ENCODE results near the gene FBXO36. TPM values are rescaled to one million over a fixed set of nuclear protein-coding genes. Genes with fewer than 3 reads are reported as not detected.
A peak's percentile ranks its signal among the peaks of the same experiment; 100 is the strongest.

Gene FBXO36
- total RNA-seq, 1 experiment from 2014 or later, result 3.6 TPM

- ChIA-PET CTCF (interaction anchor here (0.5 to 1.2 kb wide), 5 partner anchors 42 to 152 kb away, joined by 3 to 14 read pairs (median 4); partner anchors contain the start of gene SLC16A14), POLR2A (ENCODE audit: unreplicated experiment) (no interaction called here)
- H3K27ac ChIP-seq (ENCODE audit: low read length), result no peak overlapping the region
- H3K4me1 ChIP-seq (ENCODE audit: insufficient read depth, low read length), result peaks cover 4% of the 10 kb centered on the region; the same call in 1 of the 2 replicates
- H4K20me1 ChIP-seq (ENCODE audit: low read length), result no peaks in the 10 kb centered on the region
- no peak overlapping the region for H3K9ac ChIP-seq (ENCODE audit: low read length)
- H3K9me2 ChIP-seq (replicated peaks; ENCODE audit: low read length), result no peaks in the 10 kb centered on the region
- no peaks in the 10 kb centered on the region for H3K27me3 ChIP-seq (ENCODE audit: low read length)
- peak; percentile 66 for ATAC-seq
- peak; percentile 84 for DNase-seq
- TF ChIP-seq, protein P1, sequence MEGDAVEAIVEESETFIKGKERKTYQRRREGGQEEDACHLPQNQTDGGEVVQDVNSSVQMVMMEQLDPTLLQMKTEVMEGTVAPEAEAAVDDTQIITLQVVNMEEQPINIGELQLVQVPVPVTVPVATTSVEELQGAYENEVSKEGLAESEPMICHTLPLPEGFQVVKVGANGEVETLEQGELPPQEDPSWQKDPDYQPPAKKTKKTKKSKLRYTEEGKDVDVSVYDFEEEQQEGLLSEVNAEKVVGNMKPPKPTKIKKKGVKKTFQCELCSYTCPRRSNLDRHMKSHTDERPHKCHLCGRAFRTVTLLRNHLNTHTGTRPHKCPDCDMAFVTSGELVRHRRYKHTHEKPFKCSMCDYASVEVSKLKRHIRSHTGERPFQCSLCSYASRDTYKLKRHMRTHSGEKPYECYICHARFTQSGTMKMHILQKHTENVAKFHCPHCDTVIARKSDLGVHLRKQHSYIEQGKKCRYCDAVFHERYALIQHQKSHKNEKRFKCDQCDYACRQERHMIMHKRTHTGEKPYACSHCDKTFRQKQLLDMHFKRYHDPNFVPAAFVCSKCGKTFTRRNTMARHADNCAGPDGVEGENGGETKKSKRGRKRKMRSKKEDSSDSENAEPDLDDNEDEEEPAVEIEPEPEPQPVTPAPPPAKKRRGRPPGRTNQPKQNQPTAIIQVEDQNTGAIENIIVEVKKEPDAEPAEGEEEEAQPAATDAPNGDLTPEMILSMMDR (conservative IDR thresholded peaks at IDR 0.05; ENCODE audit: low read depth, low read length), result peak; percentile 87
- no peak for TF ChIP-seq EZH2 (IDR thresholded peaks at IDR 0.05; ENCODE audit: low read length, unreplicated experiment)
- no TSS peak for BruUV-seq (replicated peaks)
- H2AFZ ChIP-seq (ENCODE audit: low read length), result no peak overlapping the region
- no peaks in the 10 kb centered on the region for H3K36me3 ChIP-seq (ENCODE audit: low read depth, low read length)
- intact Hi-C loops (cut with micrococcal nuclease), result loop anchor here (1.0 to 5.0 kb wide), 5 partner anchors 59 to 791 kb away; no protein-coding TSS in a partner anchor
- no peaks in the 10 kb centered on the region for H3F3A ChIP-seq (ENCODE audit: low read length, unreplicated experiment)
- peak overlapping the region; percentile 61 for H3K4me2 ChIP-seq (ENCODE audit: low read length)
- H3K4me3 ChIP-seq (ENCODE audit: low read length), result peak overlapping the region; percentile 18; the same call in 1 of the 2 replicates
- no peaks in the 10 kb centered on the region for H3K79me2 ChIP-seq (ENCODE audit: low read length)
- H3K9me3 ChIP-seq (ENCODE audit: low read length), result no peaks in the 10 kb centered on the region
Observed at GRCh38 chr2:230007931-230008707, 85.8 kb downstream of the FBXO36 start.

- Histone ChIP-seq H3K27me3 (ENCODE audit: low read length) (no peaks in the 10 kb centered on the region), H3F3A (ENCODE audit: low read length, unreplicated experiment) (no peaks in the 10 kb centered on the region), H3K4me2 (ENCODE audit: low read length) (peak overlapping the region; percentile 61), H3K9ac (ENCODE audit: low read length) (no peak overlapping the region), H3K4me3 (ENCODE audit: low read length) (no peak overlapping the region; the same call in 1 of the 2 replicates), H3K4me1 (ENCODE audit: insufficient read depth, low read length) (peaks cover 4% of the 10 kb centered on the region; the same call in 1 of the 2 replicates), H3K79me2 (ENCODE audit: low read length) (no peaks in the 10 kb centered on the region), H4K20me1 (ENCODE audit: low read length) (no peaks in the 10 kb centered on the region), H3K9me2 (replicated peaks; ENCODE audit: low read length) (no peaks in the 10 kb centered on the region), H3K36me3 (ENCODE audit: low read depth, low read length) (no peaks in the 10 kb centered on the region), H3K27ac (ENCODE audit: low read length) (no peak overlapping the region), H3K9me3 (ENCODE audit: low read length) (no peaks in the 10 kb centered on the region), H2AFZ (ENCODE audit: low read length) (no peak overlapping the region)
- ChIA-PET CTCF (interaction anchor here (0.5 to 1.2 kb wide), 4 partner anchors 41 to 151 kb away, joined by 3 to 14 read pairs (median 4); no protein-coding TSS in a partner anchor), POLR2A (ENCODE audit: unreplicated experiment) (no interaction called here)
- no TSS peak for BruUV-seq (replicated peaks)
- ATAC-seq (no peak), DNase-seq (no peak)
- TF ChIP-seq EZH2 (IDR thresholded peaks at IDR 0.05; ENCODE audit: low read length, unreplicated experiment), result no peak
- intact Hi-C loops (cut with micrococcal nuclease), result loop anchor here (1.0 to 5.0 kb wide), 5 partner anchors 59 to 790 kb away; no protein-coding TSS in a partner anchor
Observed at GRCh38 chr2:230008708-230009066, 86.4 kb downstream of the FBXO36 start.

- Histone ChIP-seq H3K4me2 (ENCODE audit: low read length) (no peak overlapping the region), H2AFZ (ENCODE audit: low read length) (no peak overlapping the region), H3K9me3 (ENCODE audit: low read length) (no peaks in the 10 kb centered on the region), H3K27me3 (ENCODE audit: low read length) (no peaks in the 10 kb centered on the region), H3K27ac (ENCODE audit: low read length) (no peak overlapping the region), H3F3A (ENCODE audit: low read length, unreplicated experiment) (no peaks in the 10 kb centered on the region), H3K36me3 (ENCODE audit: low read depth, low read length) (no peaks in the 10 kb centered on the region), H3K79me2 (ENCODE audit: low read length) (no peaks in the 10 kb centered on the region), H3K9me2 (replicated peaks; ENCODE audit: low read length) (no peaks in the 10 kb centered on the region), H3K4me1 (ENCODE audit: insufficient read depth, low read length) (peaks cover 4% of the 10 kb centered on the region; the same call in 1 of the 2 replicates), H3K4me3 (ENCODE audit: low read length) (no peak overlapping the region), H3K9ac (ENCODE audit: low read length) (no peak overlapping the region), H4K20me1 (ENCODE audit: low read length) (no peaks in the 10 kb centered on the region)
- ATAC-seq (no peak), DNase-seq (no peak)
- ChIA-PET CTCF (no interaction called here), POLR2A (ENCODE audit: unreplicated experiment) (no interaction called here)
- BruUV-seq (replicated peaks), result no TSS peak
- no peak for TF ChIP-seq EZH2phosphoT487 (IDR thresholded peaks at IDR 0.05; ENCODE audit: borderline replicate concordance, low read length)
- TF ChIP-seq, protein P1 (conservative IDR thresholded peaks at IDR 0.05; ENCODE audit: low read depth, low read length), result no peak
- TF ChIP-seq EZH2 (IDR thresholded peaks at IDR 0.05; ENCODE audit: low read length, unreplicated experiment), result no peak
- intact Hi-C loops (cut with micrococcal nuclease), result no loop called here
Observed at GRCh38 chr2:230010501-230010900, 88.2 kb downstream of the FBXO36 start.

Data from PC-3 (cell line).